Esophagus muscularis mucosa (tissue), 4 donors: ENCODE data around the gene CFAP157. TPM values are rescaled to one million over a fixed set of nuclear protein-coding genes. Genes with fewer than 3 reads are reported as not detected.

Experiments used
- DNase-seq: peaks from one replicate; pipeline ENCODE4 v3.0.0-alpha.2; 2017; ENCODE audit errors: extremely low spot score
- H3K27ac ChIP-seq, 4 donors: fragments of 200-600 bp; sonication (generic); replicated peaks in 1 of 4; 1 replicate in 3 of 4; 2 replicates in 1 of 4; pipeline ENCODE4 v1.5.1; 2016 to 2019; ENCODE audit warnings: mild to moderate bottlenecking in 1 of 4
- H3K27me3 ChIP-seq, 4 donors: fragments of 200-600 bp; sonication (generic); one replicate each; pipeline versions ENCODE4 v1.5.1 to v1.6.0; 2016 to 2019
- H3K36me3 ChIP-seq, 4 donors: fragments of 200-600 bp; sonication (generic); one replicate each; pipeline ENCODE4 v1.5.1; 2016 to 2019
- H3K4me1 ChIP-seq, 4 donors: fragments of 200-600 bp; sonication (generic); one replicate each; pipeline ENCODE4 v1.5.1; 2016 to 2019
- H3K4me3 ChIP-seq, 4 donors: fragments of 200-600 bp; sonication (generic); 1 replicate in 2 of 4; 2 replicates in 2 of 4; pipeline ENCODE4 v1.5.1; 2016 to 2019; ENCODE audit warnings: mild to moderate bottlenecking in 4 of 4, moderate library complexity in 1 of 4
- H3K9me3 ChIP-seq, 4 donors: fragments of 200-600 bp; sonication (generic); 1 replicate in 3 of 4; 2 replicates in 1 of 4; pipeline ENCODE4 v1.5.1; 2016 to 2019
- EP300 ChIP-seq: sonication (generic); formaldehyde crosslinking; IDR thresholded peaks from one replicate; pipeline ENCODE4 v1.6.1; 2017; ENCODE audit warnings: antibody characterized with exemption
- POLR2A ChIP-seq: fragments of 450-650 bp; IDR thresholded peaks from one replicate; pipeline ENCODE4 v1.6.1; 2017; ENCODE audit warnings: antibody characterized with exemption, moderate library complexity, mild to moderate bottlenecking, low read depth
- POLR2AphosphoS5 ChIP-seq, 2 donors: sonication (generic); formaldehyde crosslinking; IDR thresholded peaks; one replicate each; pipeline ENCODE4 v1.6.1; 2017; ENCODE audit warnings: antibody characterized with exemption in 2 of 2
- WGBS: methylation state at CpG from one replicate; pipeline ENCODE4 v1.1.5; 2018; 5-methylcytosine and 5-hydroxymethylcytosine counted together
- intact Hi-C: fragments of 100-400 bp; cut with DNase I; formaldehyde crosslinking; loops from one replicate; pipeline ENCODE4 v1.15.1; 2023
- total RNA-seq, 4 donors: library from RNA; depleted of rRNA; stranded (reverse); fragments of >200 nt; gene quantifications; one replicate each; pipeline versions ENCODE4 v1.1.0 to v1.2.1, GENCODE V29; 2016
- TF ChIP-seq, protein P1 (sequence below), 3 experiments: fragments of 200-600 bp in 2 of 3; fragments of 450-650 bp in 1 of 3; sonication (generic) in 2 of 3; IDR thresholded peaks; one replicate each; pipeline ENCODE4 v1.5.1; 2017 to 2019; ENCODE audit warnings: antibody characterized with exemption in 3 of 3, mild to moderate bottlenecking in 2 of 3, moderate library complexity in 1 of 3

The CFAP157 gene
- total RNA-seq, 4 donors from 2014 or later: 0.26 to 0.42 TPM; not detected in 2

DNA sequence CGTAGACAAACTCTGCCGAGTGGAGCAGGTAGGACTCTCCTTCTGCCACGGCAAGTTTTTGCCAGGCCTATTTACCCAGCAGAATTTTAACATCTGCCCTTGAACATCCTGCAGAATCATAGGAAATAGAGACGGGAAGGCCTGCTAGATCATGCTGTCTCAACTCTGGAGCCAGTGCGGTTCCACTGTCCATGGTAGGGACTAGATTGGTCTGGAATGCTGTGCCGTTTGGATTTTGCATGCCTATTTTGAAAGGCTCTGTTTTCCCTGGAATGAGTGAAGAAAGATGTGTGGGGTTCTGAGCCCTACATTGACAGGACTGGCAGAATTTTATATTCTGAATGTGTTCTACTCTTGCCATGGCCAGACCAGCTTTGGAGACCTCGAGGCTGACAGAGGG, 33.6 kb upstream of the CFAP157 start:
- intact Hi-C loops: no loop called here
- Histone ChIP-seq H3K27ac (no peak overlapping the region), H3K4me3 (no peak overlapping the region), H3K36me3 (peaks cover 28 to 96% (median 85%) of the 10 kb centered on the region in 4 donors), H3K9me3 (no peaks in the 10 kb centered on the region), H3K4me1 (no peaks in the 10 kb centered on the region), H3K27me3 (no peaks in the 10 kb centered on the region)
- no peak for DNase-seq
- 92% methylated on average over 7 of the region's 7 CpGs for WGBS
- TF ChIP-seq EP300 (no peak), POLR2AphosphoS5 (IDR thresholded peaks at IDR 0.05) (no peak), POLR2A (no peak)
- TF ChIP-seq, protein P1, sequence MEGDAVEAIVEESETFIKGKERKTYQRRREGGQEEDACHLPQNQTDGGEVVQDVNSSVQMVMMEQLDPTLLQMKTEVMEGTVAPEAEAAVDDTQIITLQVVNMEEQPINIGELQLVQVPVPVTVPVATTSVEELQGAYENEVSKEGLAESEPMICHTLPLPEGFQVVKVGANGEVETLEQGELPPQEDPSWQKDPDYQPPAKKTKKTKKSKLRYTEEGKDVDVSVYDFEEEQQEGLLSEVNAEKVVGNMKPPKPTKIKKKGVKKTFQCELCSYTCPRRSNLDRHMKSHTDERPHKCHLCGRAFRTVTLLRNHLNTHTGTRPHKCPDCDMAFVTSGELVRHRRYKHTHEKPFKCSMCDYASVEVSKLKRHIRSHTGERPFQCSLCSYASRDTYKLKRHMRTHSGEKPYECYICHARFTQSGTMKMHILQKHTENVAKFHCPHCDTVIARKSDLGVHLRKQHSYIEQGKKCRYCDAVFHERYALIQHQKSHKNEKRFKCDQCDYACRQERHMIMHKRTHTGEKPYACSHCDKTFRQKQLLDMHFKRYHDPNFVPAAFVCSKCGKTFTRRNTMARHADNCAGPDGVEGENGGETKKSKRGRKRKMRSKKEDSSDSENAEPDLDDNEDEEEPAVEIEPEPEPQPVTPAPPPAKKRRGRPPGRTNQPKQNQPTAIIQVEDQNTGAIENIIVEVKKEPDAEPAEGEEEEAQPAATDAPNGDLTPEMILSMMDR (IDR thresholded peaks at IDR 0.05): no peak

DNA sequence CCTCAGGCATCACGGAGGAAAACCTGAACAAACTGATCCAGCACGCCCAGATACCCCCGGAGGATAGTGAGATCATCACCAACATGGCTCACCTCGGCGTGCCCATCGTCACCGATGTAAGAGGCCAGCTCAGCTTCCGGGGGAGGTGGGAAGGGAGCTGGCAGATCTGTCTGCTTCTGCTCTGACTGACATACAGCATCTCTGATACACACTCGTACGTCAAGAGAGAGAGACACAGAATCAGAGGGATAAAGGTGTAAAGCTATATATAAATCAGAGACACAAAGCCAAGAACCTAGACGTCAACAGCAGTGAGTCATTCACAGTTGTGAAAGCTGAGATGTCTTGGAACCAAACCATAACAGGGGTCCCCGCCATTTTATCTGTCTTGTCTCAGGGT, 30.1 kb upstream of the CFAP157 start:
- intact Hi-C loops: no loop called here
- Histone ChIP-seq H3K27ac (no peak overlapping the region), H3K36me3 (peaks cover 47 to 96% (median 90%) of the 10 kb centered on the region in 4 donors), H3K9me3 (no peaks in the 10 kb centered on the region), H3K27me3 (no peaks in the 10 kb centered on the region), H3K4me1 (no peaks in the 10 kb centered on the region), H3K4me3 (no peak overlapping the region)
- no peak for DNase-seq
- WGBS: 84% methylated on average over 9 of the region's 12 CpGs
- no peak for TF ChIP-seq POLR2AphosphoS5 (IDR thresholded peaks at IDR 0.05)

DNA sequence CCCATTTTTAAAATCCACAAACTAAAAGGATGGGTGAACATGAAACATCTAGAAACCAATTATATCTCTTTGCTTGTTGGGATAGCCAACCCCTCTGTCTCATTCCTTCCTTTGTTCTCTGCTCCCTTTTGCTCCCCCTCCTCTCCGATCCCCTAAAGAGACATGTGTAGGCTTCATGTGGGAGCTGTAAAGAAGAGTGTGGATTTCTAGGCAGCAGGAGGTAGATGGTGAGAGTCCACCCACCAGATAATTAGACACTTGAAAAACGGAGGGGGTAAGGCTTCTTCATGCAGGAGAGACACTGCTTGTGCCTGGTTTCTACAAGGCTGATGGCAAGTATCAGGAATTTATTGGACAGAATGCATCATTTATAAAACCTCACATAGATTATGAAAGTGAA, 27.3 kb upstream of the CFAP157 start:
- Histone ChIP-seq H3K9me3 (no peaks in the 10 kb centered on the region), H3K4me1 (no peaks in the 10 kb centered on the region), H3K36me3 (peaks cover 55 to 96% (median 92%) of the 10 kb centered on the region in 4 donors), H3K27me3 (no peaks in the 10 kb centered on the region), H3K27ac (no peak overlapping the region), H3K4me3 (no peak overlapping the region)
- WGBS: 83% methylated on average over 2 of the region's 2 CpGs
- DNase-seq: no peak
- intact Hi-C loops: no loop called here
- no peak for TF ChIP-seq EP300
- TF ChIP-seq, protein P1 (IDR thresholded peaks at IDR 0.05): no peak
- no peak for TF ChIP-seq POLR2AphosphoS5 (IDR thresholded peaks at IDR 0.05)
- no peak for TF ChIP-seq POLR2A

DNA sequence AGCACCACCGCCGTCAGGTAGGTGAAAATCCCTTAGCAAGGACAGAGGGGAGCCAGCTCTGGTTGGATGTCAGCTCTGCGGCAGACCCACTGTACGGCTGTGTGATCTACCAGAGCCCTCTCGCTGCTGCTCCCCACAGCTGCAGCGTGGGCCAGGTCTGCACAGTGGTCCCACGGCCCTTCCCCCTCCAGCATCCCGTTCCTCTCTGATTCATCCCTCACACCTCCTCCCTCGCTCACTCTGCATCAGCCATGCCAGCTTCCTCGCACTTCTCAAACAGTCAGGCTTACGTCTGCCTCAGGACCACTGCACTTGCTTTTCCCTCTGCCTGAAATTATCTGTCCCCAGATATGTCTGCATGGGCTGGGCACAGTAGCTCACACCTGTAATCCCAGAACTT, 26.6 kb upstream of the CFAP157 start:
- no peaks in the 10 kb centered on the region for H3K4me1 ChIP-seq
- H3K4me3 ChIP-seq: no peak overlapping the region
- intact Hi-C loops: no loop called here
- H3K9me3 ChIP-seq: no peaks in the 10 kb centered on the region
- peaks cover 59 to 96% (median 92%) of the 10 kb centered on the region in 4 donors for H3K36me3 ChIP-seq
- TF ChIP-seq, protein P1 (IDR thresholded peaks at IDR 0.05): no peak
- no peak for TF ChIP-seq EP300
- no peak for TF ChIP-seq POLR2A
- no peak for TF ChIP-seq POLR2AphosphoS5 (IDR thresholded peaks at IDR 0.05)
- 90% methylated on average over 11 of the region's 11 CpGs for WGBS
- H3K27ac ChIP-seq: no peak overlapping the region
- DNase-seq: no peak
- H3K27me3 ChIP-seq: no peaks in the 10 kb centered on the region

DNA sequence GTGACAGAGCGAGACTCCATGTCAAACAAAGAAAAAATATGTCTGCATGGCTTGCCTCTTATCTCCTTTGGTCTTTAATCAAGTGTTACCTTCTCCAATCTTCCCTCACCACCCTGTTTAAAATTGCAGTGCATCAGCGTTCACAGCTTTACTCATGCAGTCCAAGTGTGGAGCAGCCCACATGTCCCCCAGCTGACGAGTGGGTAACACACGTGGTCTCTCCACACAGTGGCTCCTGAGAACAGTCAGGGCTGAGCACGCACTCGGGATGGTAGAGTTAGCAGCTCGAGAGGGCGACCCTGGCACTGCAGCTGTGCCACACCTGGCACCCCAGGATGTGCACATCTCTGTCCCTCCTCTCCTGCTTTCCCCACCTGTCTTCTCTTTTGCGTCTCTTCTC, 25.9 kb upstream of the CFAP157 start:
- peaks cover 59 to 96% (median 89%) of the 10 kb centered on the region in 4 donors for H3K36me3 ChIP-seq
- H3K4me3 ChIP-seq: no peak overlapping the region
- DNase-seq: no peak
- intact Hi-C loops: no loop called here
- no peaks in the 10 kb centered on the region for H3K27me3 ChIP-seq
- no peaks in the 10 kb centered on the region for H3K9me3 ChIP-seq
- WGBS: 93% methylated on average over 9 of the region's 9 CpGs
- H3K4me1 ChIP-seq: no peaks in the 10 kb centered on the region
- no peak for TF ChIP-seq POLR2A
- TF ChIP-seq, protein P1 (IDR thresholded peaks at IDR 0.05): no peak
- no peak for TF ChIP-seq EP300
- no peak for TF ChIP-seq POLR2AphosphoS5 (IDR thresholded peaks at IDR 0.05)
- no peak overlapping the region for H3K27ac ChIP-seq
